NCI-H2029 (cell line): ENCODE data around the gene MALAT1.
"Not testable (repeated sequence)": the region's sequence is repeated elsewhere in the genome, so short reads cannot be mapped to it uniquely, and the experiment has no call there.

Experiments
- DNase-seq: peaks from one replicate; lab custom pipeline; 2025; lab: John Stamatoyannopoulos, UW

MALAT1 gene

GRCh38 chr11:65498977-65499712 lies at the start of gene MALAT1:
MALAT1 (plus strand) TSS chr11:65499045.
- peak; percentile 91 for DNase-seq

DNA sequence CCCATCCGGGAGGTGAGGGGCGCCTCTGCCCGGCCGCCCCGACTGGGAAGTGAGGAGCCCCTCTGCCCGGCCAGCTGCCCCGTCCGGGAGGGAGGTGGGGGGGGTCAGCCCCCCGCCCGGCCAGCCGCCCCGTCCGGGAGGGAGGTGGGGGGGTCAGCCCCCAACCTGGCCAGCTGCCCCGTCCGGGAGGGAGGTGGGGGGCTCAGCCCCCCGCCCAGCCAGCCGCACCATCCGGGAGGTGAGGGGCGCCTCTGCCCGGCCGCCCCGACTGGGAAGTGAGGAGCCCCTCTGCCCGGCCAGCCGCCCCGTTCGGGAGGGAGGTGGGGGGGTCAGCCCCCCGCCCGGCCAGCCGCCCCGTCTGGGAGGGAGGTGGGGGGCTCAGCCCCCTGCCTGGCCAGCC lies 47.5 kb upstream of the MALAT1 start:
- DNase-seq, result not testable (repeated sequence)

GRCh38 chr11:65452259-65452658 lies 46.6 kb upstream of the MALAT1 start:
- DNase-seq, result not testable (repeated sequence)

GRCh38 chr11:65452806-65453490 lies 45.9 kb upstream of the MALAT1 start:
- DNase-seq, result no peak

DNA sequence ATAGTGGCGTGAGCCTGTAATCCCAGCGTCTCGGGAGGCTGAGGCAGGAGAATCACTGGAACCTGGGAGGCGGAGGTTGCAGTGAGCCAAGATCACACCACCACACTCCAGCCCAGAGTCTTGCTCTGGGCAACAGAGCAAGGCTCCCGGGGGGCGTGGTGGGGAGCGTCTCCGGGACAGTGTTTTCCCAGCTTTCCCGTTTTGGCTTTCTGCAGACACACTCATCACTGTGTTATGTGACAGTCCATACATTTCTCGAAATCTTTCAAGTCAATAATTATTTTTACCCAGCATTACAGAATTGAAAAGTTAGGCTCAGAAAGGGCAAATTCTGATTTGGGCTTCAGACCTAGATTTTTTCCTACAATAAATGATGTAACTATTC lies 44.5 kb upstream of the MALAT1 start:
- DNase-seq, result no peak

DNA sequence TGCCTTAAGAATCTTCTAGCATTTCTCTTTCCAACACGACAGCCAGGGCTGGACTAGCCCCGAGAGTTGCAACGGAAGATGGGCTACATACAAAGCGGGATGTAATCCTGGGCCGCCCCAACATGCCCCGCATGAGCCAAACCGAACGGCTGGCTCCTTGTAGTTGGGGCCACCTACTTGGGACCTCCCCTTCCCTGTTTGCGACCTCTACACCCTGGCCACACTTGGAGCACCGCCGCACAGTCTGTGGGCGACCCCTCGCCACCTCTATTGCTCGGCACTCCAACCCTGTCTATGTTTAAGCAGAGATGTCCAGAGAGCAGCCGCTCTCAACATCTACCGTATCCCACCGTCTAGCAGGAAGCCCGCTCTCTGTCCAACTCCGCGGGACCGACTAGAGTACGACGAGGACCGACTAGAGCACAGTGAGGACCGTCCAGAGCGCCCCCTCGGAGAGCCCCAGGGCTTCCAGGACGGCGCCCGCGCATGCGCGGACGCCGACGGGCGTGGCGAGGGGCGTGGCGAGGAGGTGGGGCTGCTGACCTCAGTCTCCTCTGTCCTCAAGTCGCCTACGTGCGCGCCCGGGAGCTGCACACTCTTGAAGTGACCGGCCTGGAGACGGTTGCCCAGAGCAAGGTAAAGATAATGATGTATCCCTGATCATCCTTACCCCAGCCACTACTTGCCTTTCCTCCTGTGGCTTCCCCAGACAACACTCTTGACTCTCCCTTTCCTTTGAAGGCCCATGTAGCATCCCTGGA lies 44.0 kb upstream of the MALAT1 start:
- peak; percentile 69 for DNase-seq

- DNase-seq, result no peak
Observed at GRCh38 chr11:65456418-65456817, 42.4 kb upstream of the MALAT1 start.

DNA sequence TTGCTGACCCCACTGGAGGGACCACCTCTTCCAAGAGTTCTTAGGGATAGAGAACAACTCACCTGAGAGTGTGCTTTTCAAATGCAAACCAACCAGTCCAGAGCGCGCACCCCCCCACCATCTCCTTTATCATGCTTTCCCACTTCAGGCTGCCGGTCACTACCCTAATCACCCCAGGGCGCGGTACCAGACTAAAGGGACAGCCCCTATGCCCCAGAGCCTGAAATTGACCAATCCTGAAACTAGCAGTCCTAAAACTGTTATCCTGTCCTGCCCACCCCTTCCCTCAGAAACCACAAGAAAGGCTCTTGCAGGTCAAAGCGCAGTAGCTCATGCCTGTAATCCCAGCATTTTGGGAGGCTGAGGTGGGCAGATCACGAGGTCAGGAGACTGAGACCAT lies 39.3 kb upstream of the MALAT1 start:
- no peak for DNase-seq

DNA sequence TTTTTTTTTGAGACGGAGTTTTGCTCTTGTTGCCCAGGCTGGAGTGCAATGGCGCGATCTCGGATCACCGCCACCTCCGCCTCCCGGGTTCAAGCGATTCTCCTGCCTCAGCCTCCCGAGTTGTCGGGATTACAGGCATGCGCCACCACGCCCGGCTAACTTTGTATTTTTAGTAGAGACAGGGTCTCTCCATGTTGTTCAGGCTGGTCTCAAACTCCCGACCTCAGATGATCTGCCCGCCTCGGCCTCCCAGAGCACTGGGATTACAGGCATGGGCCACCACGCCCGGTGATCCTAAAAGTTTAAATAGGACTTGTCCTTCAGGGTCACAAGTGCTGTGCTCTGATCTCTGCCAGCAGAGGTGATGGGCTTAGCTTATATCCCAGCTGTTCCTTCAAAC lies 33.4 kb upstream of the MALAT1 start:
- not testable (repeated sequence) for DNase-seq

- not testable (repeated sequence) for DNase-seq
Observed at GRCh38 chr11:65467306-65467705, 31.5 kb upstream of the MALAT1 start.

DNA sequence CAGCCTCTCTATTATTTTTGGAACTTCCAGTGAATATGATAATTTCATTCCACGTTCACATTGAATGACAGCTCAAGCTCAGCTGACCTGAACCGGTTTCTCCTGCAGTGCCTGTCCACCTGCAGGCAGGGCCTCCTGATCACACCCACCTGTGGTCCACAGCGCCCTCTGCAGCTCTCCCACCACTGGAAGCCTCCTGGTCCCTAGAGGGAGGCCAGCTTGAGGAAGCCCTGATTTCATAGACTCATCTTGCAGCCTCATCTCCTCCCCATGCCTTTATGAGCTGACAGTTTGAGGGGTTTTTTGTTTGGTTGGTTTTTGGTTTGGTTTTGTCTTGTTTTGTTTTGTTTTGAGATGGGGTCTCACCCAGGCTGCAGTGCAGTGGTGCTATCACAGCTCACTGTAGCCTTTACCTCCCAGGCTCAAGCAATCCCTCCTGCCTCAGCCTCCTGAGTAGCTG lies 29.9 kb upstream of the MALAT1 start:
- peak; percentile 90 for DNase-seq

- DNase-seq, result no peak
Observed at GRCh38 chr11:65470433-65471049, 28.3 kb upstream of the MALAT1 start.

DNA sequence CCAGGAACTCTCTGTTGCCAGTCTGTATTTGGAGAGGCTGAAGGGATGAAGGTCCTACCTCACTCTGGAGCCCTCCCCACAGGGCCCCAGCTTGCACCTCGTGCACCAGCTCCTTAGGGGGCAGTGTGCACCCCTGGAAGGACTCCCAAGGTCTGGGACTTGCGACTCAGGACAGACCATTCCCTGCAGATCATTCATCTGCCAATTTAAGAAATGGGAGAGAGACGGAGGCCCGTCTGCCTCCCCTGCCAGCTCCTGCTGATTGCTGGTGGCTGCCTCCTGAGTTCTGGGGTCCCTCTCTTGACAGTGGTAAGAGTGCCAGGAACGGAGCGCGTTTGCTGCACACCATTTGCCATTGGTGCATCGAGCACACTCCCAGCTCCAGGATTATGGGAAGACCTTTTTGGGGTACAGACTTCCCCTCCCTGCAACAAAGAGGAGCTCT lies 27.4 kb upstream of the MALAT1 start:
- DNase-seq, result no peak

DNA sequence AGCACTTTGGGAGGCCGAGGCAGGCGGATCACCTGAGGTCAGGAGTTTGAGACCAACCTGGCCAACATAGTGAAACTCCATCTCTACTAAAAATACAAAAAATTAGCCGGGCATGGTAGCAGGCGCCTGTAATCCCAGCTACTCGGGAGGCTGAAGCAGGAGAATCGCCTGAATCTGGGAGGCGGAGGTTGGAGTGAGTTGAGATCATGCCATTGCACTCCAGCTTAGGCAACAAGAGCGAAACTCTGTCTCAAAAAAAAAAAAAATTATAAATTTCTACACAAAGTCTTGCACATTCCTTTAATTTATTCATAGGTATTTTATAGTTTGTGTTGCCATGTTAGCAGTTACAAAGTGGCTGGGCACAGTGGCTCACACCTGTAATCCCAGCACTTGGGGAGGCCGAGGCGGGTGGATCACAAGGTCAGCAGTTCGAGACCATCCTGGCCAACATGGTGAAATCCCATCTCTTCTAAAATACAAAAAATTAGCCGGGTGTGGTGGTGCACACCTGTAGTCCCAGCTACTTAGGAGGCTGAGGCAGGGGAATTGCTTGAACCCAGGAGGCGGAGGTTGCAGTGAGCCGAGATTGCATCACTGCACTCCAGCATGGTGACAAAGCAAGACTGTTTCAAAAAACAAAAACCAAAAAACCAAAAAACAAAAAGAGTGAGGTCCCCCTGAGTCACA lies 26.1 kb upstream of the MALAT1 start:
- DNase-seq, result not testable (repeated sequence)

DNA sequence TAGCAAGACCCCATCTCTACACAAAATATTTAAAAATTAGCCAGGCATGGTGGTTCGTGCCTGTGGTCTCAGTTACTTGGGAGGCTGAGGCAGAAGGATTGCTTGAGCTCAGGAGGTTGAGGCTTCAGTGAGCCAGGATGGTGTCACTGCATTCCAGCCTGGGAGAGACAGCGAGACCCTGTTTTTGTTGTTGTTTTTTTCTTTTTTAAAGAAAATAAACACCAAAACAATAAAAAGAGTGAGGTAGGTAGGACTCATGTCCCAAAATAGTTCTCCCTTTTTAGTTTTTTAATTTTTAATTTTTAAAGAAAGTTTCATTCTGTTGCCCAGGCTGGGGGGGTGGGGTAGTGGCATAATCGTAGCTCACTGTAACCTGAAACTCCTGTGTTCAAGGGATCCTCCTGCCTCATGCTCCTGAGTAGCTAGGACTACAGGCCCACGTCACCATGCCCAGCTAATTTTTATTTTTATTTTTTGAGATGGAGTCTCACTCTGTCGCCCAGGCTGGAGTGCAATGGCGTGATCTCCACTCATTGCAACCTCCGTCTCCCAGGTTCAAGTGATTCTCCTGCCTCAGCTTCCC lies 25.5 kb upstream of the MALAT1 start:
- no peak for DNase-seq

GRCh38 chr11:65474864-65475263 lies 24.0 kb upstream of the MALAT1 start:
- DNase-seq, result no peak

GRCh38 chr11:65476632-65477148 lies 22.2 kb upstream of the MALAT1 start:
- DNase-seq, result no peak

- peak; percentile 94 for DNase-seq
Observed at GRCh38 chr11:65477149-65477965, 21.5 kb upstream of the MALAT1 start.

GRCh38 chr11:65478388-65479183 lies 20.3 kb upstream of the MALAT1 start:
- no peak for DNase-seq
